DND-41 (cell line): Measurements from ENCODE around the gene CHSY1.

Experiments used
- EZH2 ChIP-seq: IDR thresholded peaks from 3 replicates; pipeline ENCODE4 v1.6.1; 2012; ENCODE audit warnings: borderline replicate concordance, low read depth, mild to moderate bottlenecking, moderate library complexity, low read length, inconsistent platforms; ENCODE audit not compliant: severe bottlenecking
- TF ChIP-seq, protein P1 (sequence below): IDR thresholded peaks from 2 replicates; pipeline ENCODE4 v1.5.1; 2012; ENCODE audit warnings: borderline replicate concordance, low read length, moderate library complexity, mild to moderate bottlenecking; ENCODE audit not compliant: poor library complexity, severe bottlenecking; ENCODE audit errors: extremely low read depth

- TF ChIP-seq, protein P1, sequence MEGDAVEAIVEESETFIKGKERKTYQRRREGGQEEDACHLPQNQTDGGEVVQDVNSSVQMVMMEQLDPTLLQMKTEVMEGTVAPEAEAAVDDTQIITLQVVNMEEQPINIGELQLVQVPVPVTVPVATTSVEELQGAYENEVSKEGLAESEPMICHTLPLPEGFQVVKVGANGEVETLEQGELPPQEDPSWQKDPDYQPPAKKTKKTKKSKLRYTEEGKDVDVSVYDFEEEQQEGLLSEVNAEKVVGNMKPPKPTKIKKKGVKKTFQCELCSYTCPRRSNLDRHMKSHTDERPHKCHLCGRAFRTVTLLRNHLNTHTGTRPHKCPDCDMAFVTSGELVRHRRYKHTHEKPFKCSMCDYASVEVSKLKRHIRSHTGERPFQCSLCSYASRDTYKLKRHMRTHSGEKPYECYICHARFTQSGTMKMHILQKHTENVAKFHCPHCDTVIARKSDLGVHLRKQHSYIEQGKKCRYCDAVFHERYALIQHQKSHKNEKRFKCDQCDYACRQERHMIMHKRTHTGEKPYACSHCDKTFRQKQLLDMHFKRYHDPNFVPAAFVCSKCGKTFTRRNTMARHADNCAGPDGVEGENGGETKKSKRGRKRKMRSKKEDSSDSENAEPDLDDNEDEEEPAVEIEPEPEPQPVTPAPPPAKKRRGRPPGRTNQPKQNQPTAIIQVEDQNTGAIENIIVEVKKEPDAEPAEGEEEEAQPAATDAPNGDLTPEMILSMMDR, result no peak
- TF ChIP-seq EZH2, result no peak
Measured at GRCh38 chr15:101255615-101256241, 3.9 kb upstream of the CHSY1 start.
